GM12878 (cell line): Measurements from ENCODE around the gene BMI1. TPM values are rescaled to one million over a fixed set of nuclear protein-coding genes. Genes with fewer than 3 reads are reported as not detected.

Experiments used
- BHLHE40 ChIP-seq, 2 experiments: fragments of 450-650 bp in 1 of 2; IDR thresholded peaks; 2 replicates each; pipeline ENCODE4 v1.6.1; 2011 to 2017; ENCODE audit warnings: low read depth in 2 of 2, borderline replicate concordance in 1 of 2, improper control_type of control experiment in 1 of 2, low read length in 1 of 2, mild to moderate bottlenecking in 1 of 2
- CBFB ChIP-seq: IDR thresholded peaks from 2 replicates; pipeline ENCODE4 v1.6.1; 2016; ENCODE audit warnings: antibody characterized with exemption, low read depth
- CBX5 ChIP-seq: sonication (generic); IDR thresholded peaks from 2 replicates; pipeline ENCODE4 v1.6.1; 2016; ENCODE audit warnings: low read depth, moderate library complexity, mild to moderate bottlenecking, inconsistent platforms
- CEBPB ChIP-seq, 2 experiments: fragments of 150-350 bp in 1 of 2; IDR thresholded peaks; 2 replicates each; pipeline ENCODE4 v1.6.1; 2012 to 2014; ENCODE audit warnings: low read depth in 2 of 2, low read length in 2 of 2, borderline replicate concordance in 1 of 2, inconsistent platforms in 1 of 2
- DPF2 ChIP-seq: fragments of 450-650 bp; IDR thresholded peaks from 2 replicates; pipeline ENCODE4 v1.6.1; 2017; ENCODE audit warnings: mild to moderate bottlenecking
- EED ChIP-seq: sonication (generic); IDR thresholded peaks from 2 replicates; pipeline ENCODE4 v1.6.1; 2016; ENCODE audit warnings: antibody characterized with exemption, low read depth
- FOS ChIP-seq: IDR thresholded peaks from 3 replicates; pipeline ENCODE4 v1.6.1; 2011; ENCODE audit warnings: borderline replicate concordance; ENCODE audit not compliant: insufficient read length; ENCODE audit errors: extremely low read depth
- FOXM1 ChIP-seq: IDR thresholded peaks from 2 replicates; pipeline ENCODE4 v1.6.1; 2012; ENCODE audit warnings: low read depth, mild to moderate bottlenecking, inconsistent platforms, low read length, moderate library complexity
- HDAC6 ChIP-seq: fragments of 200-600 bp; sonication (generic); IDR thresholded peaks from one replicate; pipeline ENCODE4 v1.8.0; 2017; ENCODE audit warnings: antibody characterized with exemption; ENCODE audit not compliant: unreplicated experiment
- IKZF1 ChIP-seq: fragments of 450-650 bp; conservative IDR thresholded peaks from 2 replicates; pipeline ENCODE4 v1.6.1; 2017; ENCODE audit warnings: antibody characterized with exemption, mild to moderate bottlenecking
- IRF3 ChIP-seq: fragments of 450-650 bp; IDR thresholded peaks from 2 replicates; pipeline ENCODE4 v1.6.1; 2014; ENCODE audit warnings: mild to moderate bottlenecking
- MEF2A ChIP-seq: IDR thresholded peaks from 2 replicates; pipeline ENCODE4 v1.6.1; 2011; ENCODE audit warnings: low read depth, mild to moderate bottlenecking, low read length, moderate library complexity; ENCODE audit not compliant: insufficient read depth
- NFIC ChIP-seq: IDR thresholded peaks from 2 replicates; pipeline ENCODE4 v1.6.1; 2012; ENCODE audit warnings: low read depth, mild to moderate bottlenecking, inconsistent platforms, low read length, moderate library complexity
- NR2C1 ChIP-seq: fragments of 450-650 bp; IDR thresholded peaks from 2 replicates; pipeline ENCODE4 v1.6.1; 2017; ENCODE audit warnings: antibody characterized with exemption, mild to moderate bottlenecking, moderate library complexity
- NR2F1 ChIP-seq: fragments of 450-650 bp; conservative IDR thresholded peaks from 2 replicates; pipeline ENCODE4 v1.6.1; 2017; ENCODE audit warnings: mild to moderate bottlenecking
- RCOR1 ChIP-seq: conservative IDR thresholded peaks from 2 replicates; pipeline ENCODE4 v1.6.1; 2012; ENCODE audit warnings: low read depth, low read length, improper control_type of control experiment
- RFX5 ChIP-seq: IDR thresholded peaks from 2 replicates; pipeline ENCODE4 v1.6.1; 2011; ENCODE audit warnings: low read depth, low read length, improper control_type of control experiment
- SP1 ChIP-seq: IDR thresholded peaks from one replicate; pipeline ENCODE4 v1.6.1; 2011; ENCODE audit warnings: low read depth, low read length
- SRF ChIP-seq, 2 experiments: IDR thresholded peaks; 2 replicates each; pipeline ENCODE4 v1.6.1; 2011; ENCODE audit warnings: low read depth in 2 of 2, low read length in 2 of 2, mild to moderate bottlenecking in 1 of 2, moderate library complexity in 1 of 2
- TAF1 ChIP-seq: IDR thresholded peaks from 2 replicates; pipeline ENCODE4 v1.6.1; 2011; ENCODE audit warnings: mild to moderate bottlenecking, low read depth, low read length, borderline replicate concordance
- YY1 ChIP-seq: IDR thresholded peaks from 2 replicates; pipeline ENCODE4 v1.6.1; 2011; ENCODE audit warnings: low read depth, mild to moderate bottlenecking, low read length
- ZBTB11 ChIP-seq: fragments of 450-650 bp; formaldehyde crosslinking; IDR thresholded peaks from 2 replicates; pipeline ENCODE4 v1.5.0; 2022; ENCODE audit warnings: mild to moderate bottlenecking, missing genetic modification characterization
- ZNF217 ChIP-seq: fragments of 450-650 bp; IDR thresholded peaks from 2 replicates; pipeline ENCODE4 v1.6.1; 2017; ENCODE audit warnings: antibody characterized with exemption, mild to moderate bottlenecking
- ZNF274 ChIP-seq: IDR thresholded peaks from one replicate; pipeline ENCODE4 v1.8.0; 2011; ENCODE audit not compliant: insufficient read length, insufficient read depth
- ZNF384 ChIP-seq: IDR thresholded peaks from 2 replicates; pipeline ENCODE4 v1.6.1; 2012; ENCODE audit warnings: low read depth, mild to moderate bottlenecking, low read length, improper control_type of control experiment, borderline replicate concordance
- polyA plus RNA-seq, 11 experiments: library from polyadenylated mRNA; depleted of rRNA in 4 of 11; unstranded in 6 of 11; stranded (reverse) in 5 of 11; fragments of >200 nt; fragmentation: Nextera tagmentation in 4 of 11; fragmentation: Illumina TruSeq in 1 of 11; extraction: Ambion mirVana in 4 of 11; extraction: Trizol in 1 of 11; gene quantifications; 1 replicate in 1 of 11; 2 replicates in 10 of 11; pipeline versions ENCODE4 v1.2.1 to v1.2.3, GENCODE V29; 2011 to 2016; ENCODE audit warnings: inconsistent platforms in 2 of 11, missing spikeins in 2 of 11, low read depth in 1 of 11
- total RNA-seq, 4 experiments: library from RNA; depleted of rRNA in 3 of 4; stranded (reverse); fragments of >200 nt in 3 of 4; fragmentation: Illumina TruSeq in 1 of 4; extraction: Trizol in 1 of 4; gene quantifications; 2 replicates each; pipeline versions ENCODE4 v1.2.1 to v1.2.3, GENCODE V29; 2013 to 2021
- TF ChIP-seq, protein P1 (sequence below): fragments of 450-650 bp; IDR thresholded peaks from 2 replicates; pipeline ENCODE4 v1.6.1; 2017; ENCODE audit warnings: mild to moderate bottlenecking

Gene BMI1
- total and polyA plus RNA-seq, 10 of the 15 experiments (the other 5 are each of a cell fraction or from before 2014, with no cell fraction given), result 8.0 to 49.7 (median 25.8) TPM

DNA sequence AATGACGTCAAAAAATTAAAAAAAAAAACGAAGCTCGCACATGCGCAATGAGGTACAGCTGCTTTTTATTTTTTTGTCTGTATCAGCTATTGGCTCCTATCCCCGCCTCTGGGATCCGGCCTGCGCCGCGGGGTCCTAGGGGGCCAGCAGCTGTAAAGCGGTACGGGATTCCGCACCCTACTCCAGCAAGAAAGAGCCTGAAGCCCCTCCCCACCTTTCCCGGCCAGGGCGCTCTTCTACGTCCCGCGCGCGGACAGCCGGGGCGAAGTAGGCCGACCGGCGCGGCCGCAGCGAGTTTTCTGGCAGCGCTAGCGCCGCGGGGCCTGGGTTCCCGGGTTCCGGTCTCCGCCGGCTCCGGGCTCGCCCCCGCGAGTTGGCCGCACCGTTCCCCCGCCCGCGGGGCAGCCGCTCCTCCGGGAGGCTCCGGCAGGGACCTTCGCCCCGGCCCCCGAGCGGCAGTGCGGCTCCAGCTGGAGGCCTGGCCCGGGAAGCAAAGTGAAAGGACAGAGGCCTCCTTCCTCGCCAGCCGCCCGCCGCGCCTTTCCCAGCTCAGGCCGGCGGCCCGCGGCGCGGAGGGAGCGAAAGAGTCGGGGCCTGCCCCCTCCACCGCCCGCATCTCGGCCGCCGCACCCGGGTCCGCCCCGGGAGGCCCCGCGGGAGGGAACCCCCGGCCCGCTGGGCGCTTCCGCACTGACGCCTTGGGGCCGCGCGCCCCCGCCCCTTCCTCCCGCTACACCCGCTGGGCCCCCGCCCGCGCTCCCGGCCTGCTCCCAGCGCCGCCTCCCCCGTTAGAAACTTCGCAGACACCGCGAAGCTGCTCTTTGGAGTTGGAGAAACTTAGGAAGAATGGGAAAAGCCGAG lies 19.7 kb downstream of the BMI1 start (continued):
- TF ChIP-seq ZBTB11 (CRISPR knock-in tag), result no peak
- TF ChIP-seq TAF1, result 0 out of 2 replicates have a peak, but pooled peaks have one; percentile 56
- no peak for TF ChIP-seq CEBPB (IDR thresholded peaks at IDR 0.05; ENCODE audit: borderline replicate concordance in 1 of 2, low read depth in 2 of 2, low read length in 2 of 2)
- TF ChIP-seq ZNF217, result no peak; the same call in 1 of the 2 replicates
- TF ChIP-seq IKZF1, result peak; percentile 87
- TF ChIP-seq EED, result no peak
- no peak for TF ChIP-seq RCOR1
- no peak for TF ChIP-seq IRF3
- TF ChIP-seq NFIC, result no peak
- TF ChIP-seq CBX5, result 0 out of 2 replicates have a peak, but pooled peaks have one; percentile 21
- no peak for TF ChIP-seq ZNF274
- TF ChIP-seq NR2C1, result 0 out of 2 replicates have a peak, but pooled peaks have one; percentile 27
- peak; percentile 87 for TF ChIP-seq DPF2
- no peak for TF ChIP-seq HDAC6
- TF ChIP-seq FOS, result no peak
- TF ChIP-seq RFX5, result no peak
- no peak for TF ChIP-seq MEF2A
- no peak for TF ChIP-seq YY1
- TF ChIP-seq FOXM1, result no peak
- TF ChIP-seq NR2F1, result peak; percentile 70
- no peak for TF ChIP-seq CBFB
- TF ChIP-seq SRF (IDR thresholded peaks at IDR 0.05; ENCODE audit: low read depth in 2 of 2, low read length in 2 of 2), result no peak
- TF ChIP-seq, protein P1, sequence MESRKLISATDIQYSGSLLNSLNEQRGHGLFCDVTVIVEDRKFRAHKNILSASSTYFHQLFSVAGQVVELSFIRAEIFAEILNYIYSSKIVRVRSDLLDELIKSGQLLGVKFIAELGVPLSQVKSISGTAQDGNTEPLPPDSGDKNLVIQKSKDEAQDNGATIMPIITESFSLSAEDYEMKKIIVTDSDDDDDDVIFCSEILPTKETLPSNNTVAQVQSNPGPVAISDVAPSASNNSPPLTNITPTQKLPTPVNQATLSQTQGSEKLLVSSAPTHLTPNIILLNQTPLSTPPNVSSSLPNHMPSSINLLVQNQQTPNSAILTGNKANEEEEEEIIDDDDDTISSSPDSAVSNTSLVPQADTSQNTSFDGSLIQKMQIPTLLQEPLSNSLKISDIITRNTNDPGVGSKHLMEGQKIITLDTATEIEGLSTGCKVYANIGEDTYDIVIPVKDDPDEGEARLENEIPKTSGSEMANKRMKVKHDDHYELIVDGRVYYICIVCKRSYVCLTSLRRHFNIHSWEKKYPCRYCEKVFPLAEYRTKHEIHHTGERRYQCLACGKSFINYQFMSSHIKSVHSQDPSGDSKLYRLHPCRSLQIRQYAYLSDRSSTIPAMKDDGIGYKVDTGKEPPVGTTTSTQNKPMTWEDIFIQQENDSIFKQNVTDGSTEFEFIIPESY, result no peak
- no peak for TF ChIP-seq SP1
- TF ChIP-seq BHLHE40 (IDR thresholded peaks at IDR 0.05; ENCODE audit: borderline replicate concordance in 1 of 2, low read depth in 2 of 2, low read length in 1 of 2), result peak in 1 of 2 experiments; percentile 17; a peak in 1 of 4 replicates
- peak; percentile 99 for TF ChIP-seq ZNF384
